Measurements from ENCODE around the gene HSPA1A. TPM values are rescaled to one million over a fixed set of nuclear protein-coding genes. Genes with fewer than 3 reads are reported as not detected.

HSPA1A gene
- total and polyA plus RNA-seq, 9 of the 15 experiments (the other 6 are each of a cell fraction or from before 2014, with no cell fraction given), result 2.2 to 273 (median 107) TPM

DNA sequence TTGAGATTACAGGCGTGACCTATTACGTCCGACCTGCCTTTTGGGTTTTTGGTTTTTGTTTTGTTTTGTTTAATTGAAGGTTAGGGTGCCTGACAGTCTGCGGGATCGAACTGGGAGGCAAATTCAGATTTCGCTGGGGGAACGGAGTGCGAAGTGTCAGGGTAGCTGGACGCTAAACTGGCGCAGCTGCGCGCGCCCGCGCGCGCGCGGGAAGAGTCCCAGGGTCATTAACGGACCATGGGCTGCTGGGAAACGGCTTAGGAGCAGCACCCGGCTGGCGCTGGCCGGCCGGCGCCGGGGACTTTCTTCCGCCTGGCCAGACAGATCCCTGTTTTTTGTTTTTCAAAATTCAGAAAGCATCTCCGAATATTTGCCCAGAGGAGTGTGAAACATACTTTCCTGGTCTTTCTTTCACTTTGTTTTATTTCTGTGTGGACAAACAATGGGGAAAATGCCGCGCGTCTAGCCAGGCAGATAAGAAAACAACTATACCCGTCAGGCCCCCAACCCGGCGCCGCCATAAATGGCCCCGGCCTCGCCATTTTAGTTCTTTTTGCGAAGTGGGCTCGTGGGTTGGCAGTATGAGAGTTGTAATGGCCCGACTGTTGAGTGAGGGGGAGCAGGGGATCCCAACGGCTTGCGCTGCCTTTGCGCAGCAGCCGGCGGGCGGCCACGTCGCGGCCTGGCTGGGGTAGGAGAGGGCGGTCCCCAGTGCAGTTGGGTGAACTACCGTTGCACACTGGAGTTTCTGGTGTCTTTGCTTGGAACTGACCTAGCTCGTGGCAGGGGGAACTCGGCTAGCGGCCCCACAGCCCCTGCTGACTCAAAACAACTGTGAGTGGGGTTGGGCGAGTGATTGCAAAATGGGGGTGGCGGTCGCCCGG lies 19.3 kb downstream of the HSPA1A start (continued):
- TF ChIP-seq, protein P1, sequence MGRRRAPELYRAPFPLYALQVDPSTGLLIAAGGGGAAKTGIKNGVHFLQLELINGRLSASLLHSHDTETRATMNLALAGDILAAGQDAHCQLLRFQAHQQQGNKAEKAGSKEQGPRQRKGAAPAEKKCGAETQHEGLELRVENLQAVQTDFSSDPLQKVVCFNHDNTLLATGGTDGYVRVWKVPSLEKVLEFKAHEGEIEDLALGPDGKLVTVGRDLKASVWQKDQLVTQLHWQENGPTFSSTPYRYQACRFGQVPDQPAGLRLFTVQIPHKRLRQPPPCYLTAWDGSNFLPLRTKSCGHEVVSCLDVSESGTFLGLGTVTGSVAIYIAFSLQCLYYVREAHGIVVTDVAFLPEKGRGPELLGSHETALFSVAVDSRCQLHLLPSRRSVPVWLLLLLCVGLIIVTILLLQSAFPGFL (CRISPR knock-in tag; IDR thresholded peaks at IDR 0.05), result peak; percentile 100
- TF ChIP-seq, protein P2, sequence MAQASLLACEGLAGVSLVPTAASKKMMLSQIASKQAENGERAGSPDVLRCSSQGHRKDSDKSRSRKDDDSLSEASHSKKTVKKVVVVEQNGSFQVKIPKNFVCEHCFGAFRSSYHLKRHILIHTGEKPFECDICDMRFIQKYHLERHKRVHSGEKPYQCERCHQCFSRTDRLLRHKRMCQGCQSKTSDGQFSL (CRISPR knock-in tag; IDR thresholded peaks at IDR 0.05), result peak; percentile 85
- TF ChIP-seq, protein P2 (tag; IDR thresholded peaks at IDR 0.05), result peak; percentile 75 to 89
- TF ChIP-seq, protein P3, sequence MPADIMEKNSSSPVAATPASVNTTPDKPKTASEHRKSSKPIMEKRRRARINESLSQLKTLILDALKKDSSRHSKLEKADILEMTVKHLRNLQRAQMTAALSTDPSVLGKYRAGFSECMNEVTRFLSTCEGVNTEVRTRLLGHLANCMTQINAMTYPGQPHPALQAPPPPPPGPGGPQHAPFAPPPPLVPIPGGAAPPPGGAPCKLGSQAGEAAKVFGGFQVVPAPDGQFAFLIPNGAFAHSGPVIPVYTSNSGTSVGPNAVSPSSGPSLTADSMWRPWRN (IDR thresholded peaks at IDR 0.05; ENCODE audit: low read depth), result peak; percentile 58
- TF ChIP-seq MCM2 (IDR thresholded peaks at IDR 0.05; ENCODE audit: low read depth) (no peak), MTA3 (IDR thresholded peaks at IDR 0.05; ENCODE audit: borderline replicate concordance) (peak; percentile 99), BRCA1 (IDR thresholded peaks at IDR 0.05) (no peak), BRCA1 (CRISPR knock-in tag; IDR thresholded peaks at IDR 0.05) (no peak), CREBBP (IDR thresholded peaks at IDR 0.05; ENCODE audit: low read depth, low read length) (no peak), MEF2A (IDR thresholded peaks at IDR 0.05; ENCODE audit: control insufficient read depth, low read depth, low read length) (no peak), ZNF589 (CRISPR knock-in tag; IDR thresholded peaks at IDR 0.05; ENCODE audit: low read depth) (peak; percentile 99), SMAD3 (CRISPR knock-in tag; conservative IDR thresholded peaks at IDR 0.05) (peak; percentile 70; the same call in 1 of the 2 replicates), KHSRP (IDR thresholded peaks at IDR 0.05) (0 out of 2 replicates have a peak, but pooled peaks have one; percentile 11), ZNF24 (IDR thresholded peaks at IDR 0.05) (peak; percentile 53; the same call in 1 of the 2 replicates)
- TF ChIP-seq, protein P4, sequence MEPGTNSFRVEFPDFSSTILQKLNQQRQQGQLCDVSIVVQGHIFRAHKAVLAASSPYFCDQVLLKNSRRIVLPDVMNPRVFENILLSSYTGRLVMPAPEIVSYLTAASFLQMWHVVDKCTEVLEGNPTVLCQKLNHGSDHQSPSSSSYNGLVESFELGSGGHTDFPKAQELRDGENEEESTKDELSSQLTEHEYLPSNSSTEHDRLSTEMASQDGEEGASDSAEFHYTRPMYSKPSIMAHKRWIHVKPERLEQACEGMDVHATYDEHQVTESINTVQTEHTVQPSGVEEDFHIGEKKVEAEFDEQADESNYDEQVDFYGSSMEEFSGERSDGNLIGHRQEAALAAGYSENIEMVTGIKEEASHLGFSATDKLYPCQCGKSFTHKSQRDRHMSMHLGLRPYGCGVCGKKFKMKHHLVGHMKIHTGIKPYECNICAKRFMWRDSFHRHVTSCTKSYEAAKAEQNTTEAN (CRISPR knock-in tag; IDR thresholded peaks at IDR 0.05), result 0 out of 2 replicates have a peak, but pooled peaks have one; percentile 12
- TF ChIP-seq, protein P5, sequence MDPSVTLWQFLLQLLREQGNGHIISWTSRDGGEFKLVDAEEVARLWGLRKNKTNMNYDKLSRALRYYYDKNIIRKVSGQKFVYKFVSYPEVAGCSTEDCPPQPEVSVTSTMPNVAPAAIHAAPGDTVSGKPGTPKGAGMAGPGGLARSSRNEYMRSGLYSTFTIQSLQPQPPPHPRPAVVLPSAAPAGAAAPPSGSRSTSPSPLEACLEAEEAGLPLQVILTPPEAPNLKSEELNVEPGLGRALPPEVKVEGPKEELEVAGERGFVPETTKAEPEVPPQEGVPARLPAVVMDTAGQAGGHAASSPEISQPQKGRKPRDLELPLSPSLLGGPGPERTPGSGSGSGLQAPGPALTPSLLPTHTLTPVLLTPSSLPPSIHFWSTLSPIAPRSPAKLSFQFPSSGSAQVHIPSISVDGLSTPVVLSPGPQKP (CRISPR knock-in tag; IDR thresholded peaks at IDR 0.05), result no peak
- TF ChIP-seq, protein P6, sequence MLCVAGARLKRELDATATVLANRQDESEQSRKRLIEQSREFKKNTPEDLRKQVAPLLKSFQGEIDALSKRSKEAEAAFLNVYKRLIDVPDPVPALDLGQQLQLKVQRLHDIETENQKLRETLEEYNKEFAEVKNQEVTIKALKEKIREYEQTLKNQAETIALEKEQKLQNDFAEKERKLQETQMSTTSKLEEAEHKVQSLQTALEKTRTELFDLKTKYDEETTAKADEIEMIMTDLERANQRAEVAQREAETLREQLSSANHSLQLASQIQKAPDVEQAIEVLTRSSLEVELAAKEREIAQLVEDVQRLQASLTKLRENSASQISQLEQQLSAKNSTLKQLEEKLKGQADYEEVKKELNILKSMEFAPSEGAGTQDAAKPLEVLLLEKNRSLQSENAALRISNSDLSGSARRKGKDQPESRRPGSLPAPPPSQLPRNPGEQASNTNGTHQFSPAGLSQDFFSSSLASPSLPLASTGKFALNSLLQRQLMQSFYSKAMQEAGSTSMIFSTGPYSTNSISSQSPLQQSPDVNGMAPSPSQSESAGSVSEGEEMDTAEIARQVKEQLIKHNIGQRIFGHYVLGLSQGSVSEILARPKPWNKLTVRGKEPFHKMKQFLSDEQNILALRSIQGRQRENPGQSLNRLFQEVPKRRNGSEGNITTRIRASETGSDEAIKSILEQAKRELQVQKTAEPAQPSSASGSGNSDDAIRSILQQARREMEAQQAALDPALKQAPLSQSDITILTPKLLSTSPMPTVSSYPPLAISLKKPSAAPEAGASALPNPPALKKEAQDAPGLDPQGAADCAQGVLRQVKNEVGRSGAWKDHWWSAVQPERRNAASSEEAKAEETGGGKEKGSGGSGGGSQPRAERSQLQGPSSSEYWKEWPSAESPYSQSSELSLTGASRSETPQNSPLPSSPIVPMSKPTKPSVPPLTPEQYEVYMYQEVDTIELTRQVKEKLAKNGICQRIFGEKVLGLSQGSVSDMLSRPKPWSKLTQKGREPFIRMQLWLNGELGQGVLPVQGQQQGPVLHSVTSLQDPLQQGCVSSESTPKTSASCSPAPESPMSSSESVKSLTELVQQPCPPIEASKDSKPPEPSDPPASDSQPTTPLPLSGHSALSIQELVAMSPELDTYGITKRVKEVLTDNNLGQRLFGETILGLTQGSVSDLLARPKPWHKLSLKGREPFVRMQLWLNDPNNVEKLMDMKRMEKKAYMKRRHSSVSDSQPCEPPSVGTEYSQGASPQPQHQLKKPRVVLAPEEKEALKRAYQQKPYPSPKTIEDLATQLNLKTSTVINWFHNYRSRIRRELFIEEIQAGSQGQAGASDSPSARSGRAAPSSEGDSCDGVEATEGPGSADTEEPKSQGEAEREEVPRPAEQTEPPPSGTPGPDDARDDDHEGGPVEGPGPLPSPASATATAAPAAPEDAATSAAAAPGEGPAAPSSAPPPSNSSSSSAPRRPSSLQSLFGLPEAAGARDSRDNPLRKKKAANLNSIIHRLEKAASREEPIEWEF (CRISPR knock-in tag; IDR thresholded peaks at IDR 0.05), result peak; percentile 93
